Mesothelial cell of epicardium (in vitro differentiated cells): ENCODE data around the gene DUS2. TPM values are rescaled to one million over a fixed set of nuclear protein-coding genes. Genes with fewer than 3 reads are reported as not detected.
"Not testable (repeated sequence)": the region's sequence is repeated elsewhere in the genome, so short reads cannot be mapped to it uniquely, and the experiment has no call there.

ENCODE experiments used
- DNase-seq, 2 experiments: peaks; one replicate each; pipeline ENCODE4 v3.0.0; 2021; ENCODE audit warnings: low spot score in 2 of 2; ENCODE audit not compliant: unreplicated experiment in 2 of 2
- H3K27ac Mint-ChIP-seq: 2 replicates; pipeline ENCODE4 v1.8.0; 2021; ENCODE audit warnings: mixed read lengths
- H3K27me3 Mint-ChIP-seq: 2 replicates; pipeline ENCODE4 v1.8.0; 2021; ENCODE audit warnings: low read depth, mixed read lengths
- H3K36me3 Mint-ChIP-seq: 2 replicates; pipeline ENCODE4 v1.8.0; 2021; ENCODE audit warnings: mixed read lengths
- H3K4me1 Mint-ChIP-seq: 2 replicates; pipeline ENCODE4 v1.8.0; 2021; ENCODE audit warnings: mixed read lengths
- H3K4me3 Mint-ChIP-seq: 2 replicates; pipeline ENCODE4 v1.8.0; 2021; ENCODE audit warnings: mild to moderate bottlenecking, moderate library complexity, mixed read lengths
- H3K9me3 Mint-ChIP-seq: 2 replicates; pipeline ENCODE4 v1.8.0; 2021; ENCODE audit warnings: mixed read lengths
- total RNA-seq: library from RNA; stranded (reverse); gene quantifications from 3 replicates; pipeline ENCODE4 v1.2.1, GENCODE V29; 2021
- TF ChIP-seq, protein P1 (sequence below): fragments of 200-600 bp; sonication (generic); IDR thresholded peaks from one replicate; pipeline ENCODE4 v1.5.0; 2021; ENCODE audit warnings: antibody characterized with exemption; ENCODE audit not compliant: unreplicated experiment

Gene DUS2
- total RNA-seq, 1 donor from 2014 or later: 19.4 TPM

DNA sequence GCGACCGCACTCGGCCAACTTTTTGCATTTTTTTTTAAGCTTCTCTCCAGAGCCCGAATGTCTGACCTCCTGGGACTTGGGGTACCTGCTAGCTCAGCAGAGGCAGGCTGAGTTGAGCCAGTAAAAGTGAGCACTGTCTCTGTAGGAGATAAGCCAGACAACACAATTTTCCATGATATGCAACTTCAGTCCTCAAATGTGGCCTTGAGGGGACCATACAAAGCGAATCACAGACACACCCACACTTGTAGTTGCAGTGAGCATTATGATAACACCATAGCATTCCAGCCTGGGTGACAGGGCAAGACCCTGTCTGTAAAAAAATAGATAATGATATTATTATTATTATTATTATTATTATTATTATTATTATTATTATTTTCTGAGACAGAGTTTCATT is 26.4 kb upstream of the DUS2 start:
- no peak for DNase-seq
- Mint-ChIP-seq H3K27ac (no peak overlapping the region), H3K4me1 (peaks cover 2% of the 10 kb centered on the region), H3K27me3 (no peaks in the 10 kb centered on the region), H3K9me3 (no peaks in the 10 kb centered on the region), H3K4me3 (no peak overlapping the region), H3K36me3 (no peaks in the 10 kb centered on the region)
- TF ChIP-seq, protein P1, sequence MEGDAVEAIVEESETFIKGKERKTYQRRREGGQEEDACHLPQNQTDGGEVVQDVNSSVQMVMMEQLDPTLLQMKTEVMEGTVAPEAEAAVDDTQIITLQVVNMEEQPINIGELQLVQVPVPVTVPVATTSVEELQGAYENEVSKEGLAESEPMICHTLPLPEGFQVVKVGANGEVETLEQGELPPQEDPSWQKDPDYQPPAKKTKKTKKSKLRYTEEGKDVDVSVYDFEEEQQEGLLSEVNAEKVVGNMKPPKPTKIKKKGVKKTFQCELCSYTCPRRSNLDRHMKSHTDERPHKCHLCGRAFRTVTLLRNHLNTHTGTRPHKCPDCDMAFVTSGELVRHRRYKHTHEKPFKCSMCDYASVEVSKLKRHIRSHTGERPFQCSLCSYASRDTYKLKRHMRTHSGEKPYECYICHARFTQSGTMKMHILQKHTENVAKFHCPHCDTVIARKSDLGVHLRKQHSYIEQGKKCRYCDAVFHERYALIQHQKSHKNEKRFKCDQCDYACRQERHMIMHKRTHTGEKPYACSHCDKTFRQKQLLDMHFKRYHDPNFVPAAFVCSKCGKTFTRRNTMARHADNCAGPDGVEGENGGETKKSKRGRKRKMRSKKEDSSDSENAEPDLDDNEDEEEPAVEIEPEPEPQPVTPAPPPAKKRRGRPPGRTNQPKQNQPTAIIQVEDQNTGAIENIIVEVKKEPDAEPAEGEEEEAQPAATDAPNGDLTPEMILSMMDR: no peak

DNA sequence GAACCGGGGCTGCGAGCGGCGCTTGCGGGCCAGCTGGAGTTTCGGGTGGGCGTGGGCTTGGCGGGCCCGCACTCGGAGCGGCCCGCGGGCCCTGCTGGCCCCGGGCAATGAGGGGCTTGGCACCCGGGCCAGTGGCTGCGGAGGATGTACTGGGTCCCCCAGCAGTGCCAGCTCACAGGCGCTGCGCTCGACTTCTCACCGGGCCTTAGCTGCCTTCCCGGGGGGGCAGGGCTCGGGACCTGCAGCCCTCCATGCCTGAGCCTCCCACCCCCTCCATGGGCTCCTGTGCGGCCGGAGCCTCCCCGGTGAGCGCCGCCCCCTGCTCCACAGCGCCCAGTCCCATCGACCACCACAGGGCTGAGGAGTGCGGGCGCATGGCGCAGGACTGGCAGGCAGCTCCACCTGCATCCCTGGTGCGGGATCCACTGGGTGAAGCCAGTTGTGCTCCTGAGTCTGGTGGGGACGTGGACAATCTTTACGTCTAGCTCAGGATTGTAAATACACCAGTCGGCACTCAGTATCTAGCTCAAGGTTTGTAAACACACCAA is 24.8 kb upstream of the DUS2 start:
- H3K27me3 Mint-ChIP-seq, DNase-seq, H3K4me1 Mint-ChIP-seq, H3K36me3 Mint-ChIP-seq, H3K4me3 Mint-ChIP-seq, H3K27ac Mint-ChIP-seq, H3K9me3 Mint-ChIP-seq: not testable (repeated sequence)

DNA sequence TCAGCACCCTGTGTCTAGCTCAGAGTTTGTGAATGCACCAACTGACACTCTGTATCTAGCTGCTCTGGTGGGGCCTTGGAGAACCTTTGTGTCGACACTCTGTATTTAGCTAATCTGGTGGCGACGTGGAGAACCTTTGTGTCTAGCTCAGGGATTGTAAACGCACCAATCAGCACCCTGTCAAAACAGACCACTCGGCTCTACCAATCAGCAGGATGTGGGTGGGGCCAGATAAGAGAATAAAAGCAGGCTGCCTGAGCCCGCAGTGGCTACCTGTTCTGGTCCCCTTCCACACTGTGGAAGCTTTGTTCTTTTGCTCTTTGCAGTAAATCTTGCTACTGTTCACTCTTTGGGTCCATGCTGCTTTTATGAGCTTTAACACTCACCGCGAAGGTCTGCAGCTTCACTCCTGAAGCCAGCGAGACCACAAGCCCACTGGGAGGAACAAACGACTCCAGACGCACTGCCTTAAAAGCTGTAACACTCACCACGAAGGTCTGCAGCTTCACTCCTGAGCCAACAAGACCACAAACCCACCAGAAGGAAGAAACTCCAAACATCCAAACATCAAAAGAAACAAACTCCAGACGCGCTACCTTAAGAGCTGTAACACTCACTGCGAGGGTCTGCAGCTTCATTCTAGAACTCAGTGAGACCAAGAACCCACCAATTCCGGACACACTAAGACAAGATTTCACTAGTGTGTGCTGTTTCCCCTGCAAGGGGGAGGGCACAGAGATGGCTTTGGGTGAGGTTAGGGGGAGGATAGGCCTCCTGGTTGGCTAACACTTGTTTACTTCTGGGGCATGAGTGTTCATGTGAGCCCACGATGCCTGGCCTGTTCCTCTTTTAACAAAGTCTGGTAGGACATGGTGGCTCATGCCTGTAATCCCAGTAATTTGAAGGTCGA is 24.1 kb upstream of the DUS2 start, which contains the start of gene DPEP2:
Gene DPEP2 (minus strand): TSS at position 706 of the 910 bp plus-strand sequence. CDS start 6,272 bp downstream, outside the sequence.
- H3K36me3 Mint-ChIP-seq, DNase-seq, H3K4me1 Mint-ChIP-seq, H3K27ac Mint-ChIP-seq, H3K4me3 Mint-ChIP-seq, H3K9me3 Mint-ChIP-seq, H3K27me3 Mint-ChIP-seq: not testable (repeated sequence)

DNA sequence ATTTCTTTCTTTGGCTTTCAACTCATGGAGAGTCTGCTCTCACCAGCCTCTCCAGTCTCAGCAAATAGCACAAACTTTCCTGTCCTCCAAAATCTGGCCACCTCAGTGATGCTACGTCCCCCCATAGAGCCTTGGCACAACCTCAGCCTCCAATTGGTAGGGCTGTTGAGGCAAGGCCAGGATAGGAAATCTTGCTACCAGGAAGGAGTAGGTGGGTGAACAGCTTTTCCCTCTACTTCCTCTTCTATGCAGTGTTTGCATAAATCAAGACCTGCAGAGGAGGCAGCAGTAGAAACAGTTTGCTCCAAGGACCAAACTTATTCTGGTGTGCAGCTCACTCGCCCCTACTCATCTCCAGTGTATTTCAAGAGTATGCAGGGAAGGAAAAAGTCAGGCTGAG is 23.1 kb upstream of the DUS2 start:
- Mint-ChIP-seq H3K27ac (no peak overlapping the region), H3K4me3 (no peak overlapping the region), H3K27me3 (no peaks in the 10 kb centered on the region), H3K4me1 (no peaks in the 10 kb centered on the region), H3K36me3 (no peaks in the 10 kb centered on the region), H3K9me3 (no peaks in the 10 kb centered on the region)
- TF ChIP-seq, protein P1: no peak
- no peak for DNase-seq

DNA sequence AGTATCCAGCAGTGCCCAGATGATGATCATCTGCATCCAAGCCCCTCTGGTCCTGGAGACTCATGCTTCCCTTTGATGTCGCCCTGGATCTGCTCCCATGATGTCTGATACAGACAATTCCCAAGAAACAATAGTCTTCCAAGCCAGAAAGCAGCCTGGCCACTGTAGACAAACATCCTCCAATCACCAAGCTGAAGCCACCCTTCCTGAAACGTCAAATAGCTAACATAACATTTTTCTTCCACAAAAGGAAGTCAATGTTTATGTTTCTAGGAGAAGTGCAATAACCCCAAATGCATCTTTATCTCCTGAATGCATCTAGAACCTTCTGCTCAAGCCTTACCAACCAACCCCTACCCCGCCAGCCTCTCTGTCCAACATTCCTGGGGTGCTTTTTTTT is 22.6 kb upstream of the DUS2 start:
- no peak overlapping the region for H3K4me3 Mint-ChIP-seq
- H3K27ac Mint-ChIP-seq: no peak overlapping the region
- H3K27me3 Mint-ChIP-seq: no peaks in the 10 kb centered on the region
- TF ChIP-seq, protein P1: no peak
- no peaks in the 10 kb centered on the region for H3K9me3 Mint-ChIP-seq
- no peaks in the 10 kb centered on the region for H3K4me1 Mint-ChIP-seq
- H3K36me3 Mint-ChIP-seq: no peaks in the 10 kb centered on the region
- no peak for DNase-seq

DNA sequence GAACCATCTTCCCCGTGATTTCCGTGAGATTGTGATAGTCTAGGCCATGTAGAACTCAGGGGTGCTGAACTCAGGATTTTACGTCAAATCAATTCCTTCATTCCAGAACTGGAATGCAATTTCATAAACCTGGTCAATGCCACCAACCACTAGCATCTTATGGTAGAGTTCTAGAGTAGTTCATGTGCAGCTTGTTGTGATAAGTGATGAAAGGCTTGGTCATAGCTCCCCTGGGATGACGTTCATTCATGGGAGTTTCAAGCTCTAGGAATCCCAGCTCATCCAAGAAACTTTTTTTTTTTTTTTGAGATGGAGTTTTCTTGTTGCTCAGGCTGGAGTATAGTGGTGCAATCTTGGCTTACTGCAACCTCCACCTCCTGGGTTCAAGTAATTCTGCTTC is 20.1 kb upstream of the DUS2 start:
- no peaks in the 10 kb centered on the region for H3K4me1 Mint-ChIP-seq
- no peak overlapping the region for H3K4me3 Mint-ChIP-seq
- H3K36me3 Mint-ChIP-seq: no peaks in the 10 kb centered on the region
- H3K27ac Mint-ChIP-seq: no peak overlapping the region
- TF ChIP-seq, protein P1: no peak
- H3K9me3 Mint-ChIP-seq: no peaks in the 10 kb centered on the region
- H3K27me3 Mint-ChIP-seq: no peaks in the 10 kb centered on the region
- no peak for DNase-seq
